ENCODE data around the gene SPACA4. TPM values are rescaled to one million over a fixed set of nuclear protein-coding genes. Genes with fewer than 3 reads are reported as not detected.
A peak's percentile ranks its signal among the peaks of the same experiment; 100 is the strongest.

SPACA4 gene
- total and polyA plus RNA-seq, 9 of the 15 experiments (the other 6 are each of a cell fraction or from before 2014, with no cell fraction given), result not detected

DNA sequence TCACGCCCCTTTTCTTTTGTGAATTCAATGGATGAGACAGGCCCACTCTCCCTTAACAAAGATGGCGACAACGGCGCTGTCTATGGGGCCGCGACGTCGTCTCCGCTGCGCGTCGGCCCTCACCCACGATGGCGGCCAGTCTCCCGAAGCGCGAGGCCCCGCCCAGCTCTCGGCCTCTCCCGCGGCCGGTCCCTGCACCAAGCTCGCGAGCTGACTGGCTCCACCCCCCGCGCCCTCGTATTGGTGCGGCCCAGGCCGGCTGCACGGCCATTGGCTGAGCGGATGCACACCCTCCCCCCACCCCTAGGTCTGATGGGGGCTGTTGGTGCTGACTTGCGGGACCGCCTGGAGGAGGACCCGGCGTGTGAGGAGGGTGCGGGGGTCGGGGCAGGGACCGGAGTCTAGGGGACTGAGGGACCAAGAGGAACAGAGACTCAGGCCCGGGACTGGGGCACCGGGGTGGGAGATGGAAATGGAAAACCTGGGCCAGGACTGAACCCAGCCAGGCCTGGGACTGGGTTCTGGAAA lies 17.6 kb downstream of the SPACA4 start (continued):
- TF ChIP-seq MTF1 (CRISPR knock-in tag; IDR thresholded peaks at IDR 0.05; ENCODE audit: borderline replicate concordance) (no peak), ZZZ3 (IDR thresholded peaks at IDR 0.05) (no peak), ZNF764 (CRISPR knock-in tag; IDR thresholded peaks at IDR 0.05; ENCODE audit: low read depth) (no peak), SMAD2 (IDR thresholded peaks at IDR 0.05; ENCODE audit: low read depth, low read length) (no peak), ZNF707 (CRISPR knock-in tag; conservative IDR thresholded peaks at IDR 0.05) (no peak), ZNF263 (CRISPR knock-in tag; IDR thresholded peaks at IDR 0.05; ENCODE audit: borderline replicate concordance) (peak; percentile 51; the same call in 1 of the 2 replicates), NCOA4 (IDR thresholded peaks at IDR 0.05; ENCODE audit: partially characterized antibody) (no peak)
- TF ChIP-seq, protein P1, sequence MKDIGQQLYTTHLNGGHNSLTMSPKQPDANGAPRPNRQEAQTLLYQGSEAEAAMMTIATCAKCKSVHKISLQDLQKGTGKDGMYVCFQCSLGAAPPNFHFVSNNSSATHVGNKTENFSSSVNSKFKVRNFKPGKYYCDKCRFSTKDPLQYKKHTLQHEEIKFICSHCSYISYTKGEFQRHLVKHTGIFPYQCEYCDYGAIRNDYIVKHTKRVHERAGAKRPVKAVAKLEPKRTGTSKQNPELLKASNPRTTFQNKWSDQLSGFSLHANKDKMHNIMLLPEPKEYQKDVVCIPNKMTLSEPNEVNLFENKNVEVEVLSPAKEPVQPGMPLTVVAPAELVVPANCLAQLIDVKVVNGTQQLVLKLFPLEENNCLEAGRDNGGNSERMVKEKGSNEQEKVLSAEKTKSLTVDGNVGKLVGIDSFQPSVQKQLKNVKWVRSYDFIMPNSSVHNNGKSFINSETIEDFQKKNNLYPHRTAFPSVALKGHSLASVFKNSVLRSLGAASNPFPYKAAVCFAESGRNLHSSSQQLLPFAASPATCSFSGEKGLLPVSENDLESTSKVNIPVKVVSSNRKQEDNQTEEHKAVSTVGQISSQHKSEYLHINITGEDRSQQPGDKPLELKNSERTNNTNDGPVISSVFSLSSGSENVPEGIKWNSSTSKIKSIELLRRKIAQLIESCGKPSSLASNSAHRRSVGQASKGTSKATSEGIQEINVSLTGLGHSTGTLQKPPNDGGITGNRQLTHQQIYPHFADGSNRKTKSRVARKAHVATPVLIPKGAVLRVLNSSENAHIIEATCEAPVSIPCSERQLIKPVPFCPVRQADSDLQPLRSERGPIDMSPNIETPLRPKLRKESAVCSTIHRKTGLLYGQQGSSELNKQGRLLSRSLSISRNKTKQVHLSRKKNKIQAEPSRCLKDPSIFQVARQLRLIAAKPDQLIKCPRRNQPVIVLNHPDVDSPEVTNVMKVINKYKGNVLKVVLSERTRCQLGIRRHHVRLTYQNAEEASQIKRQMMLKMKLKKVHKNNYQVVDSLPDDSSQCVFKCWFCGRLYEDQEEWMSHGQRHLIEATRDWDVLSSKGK (CRISPR knock-in tag; IDR thresholded peaks at IDR 0.05), result no peak
